Measurements from ENCODE around the gene TRIO. TPM values are rescaled to one million over a fixed set of nuclear protein-coding genes. Genes with fewer than 3 reads are reported as not detected.

TRIO gene
- polyA plus RNA-seq, 1 of the 3 experiments (the other 2 are of a cell fraction), result 229 TPM

DNA sequence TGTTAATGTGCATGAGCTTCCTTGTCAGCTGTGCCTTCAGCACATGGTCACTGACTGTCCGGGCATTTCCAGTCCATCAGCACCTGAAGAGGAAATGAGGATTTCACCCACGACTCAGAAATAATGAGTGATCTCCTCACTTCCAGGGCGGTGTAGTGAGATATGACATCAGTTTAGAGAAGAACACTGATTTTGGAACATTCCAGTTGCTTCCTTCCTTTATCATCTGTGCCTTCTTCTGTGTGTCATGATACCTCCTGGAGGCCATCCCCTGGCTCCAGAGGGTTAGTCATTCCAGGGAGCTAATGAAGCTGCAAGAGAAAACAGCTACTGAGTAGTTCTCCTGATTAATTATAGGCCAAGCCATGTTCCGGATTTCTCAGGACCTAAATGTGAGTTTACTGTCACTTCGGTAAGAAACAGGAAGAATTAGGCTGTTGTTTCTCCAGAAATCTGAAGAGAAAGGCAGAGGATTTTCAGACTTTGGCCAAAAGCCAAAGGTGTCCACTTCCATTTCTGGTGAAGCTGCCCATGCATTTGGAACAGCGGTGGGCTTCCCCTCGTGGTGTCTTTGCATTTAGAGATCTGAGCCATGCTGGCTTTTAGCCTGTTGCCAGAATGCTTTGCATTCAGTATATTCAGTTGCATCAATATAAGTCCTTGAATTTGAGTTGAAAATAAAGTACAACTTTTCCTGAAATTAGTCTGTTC is 277.1 kb downstream of the TRIO start (continued):
- TF ChIP-seq, protein P1, sequence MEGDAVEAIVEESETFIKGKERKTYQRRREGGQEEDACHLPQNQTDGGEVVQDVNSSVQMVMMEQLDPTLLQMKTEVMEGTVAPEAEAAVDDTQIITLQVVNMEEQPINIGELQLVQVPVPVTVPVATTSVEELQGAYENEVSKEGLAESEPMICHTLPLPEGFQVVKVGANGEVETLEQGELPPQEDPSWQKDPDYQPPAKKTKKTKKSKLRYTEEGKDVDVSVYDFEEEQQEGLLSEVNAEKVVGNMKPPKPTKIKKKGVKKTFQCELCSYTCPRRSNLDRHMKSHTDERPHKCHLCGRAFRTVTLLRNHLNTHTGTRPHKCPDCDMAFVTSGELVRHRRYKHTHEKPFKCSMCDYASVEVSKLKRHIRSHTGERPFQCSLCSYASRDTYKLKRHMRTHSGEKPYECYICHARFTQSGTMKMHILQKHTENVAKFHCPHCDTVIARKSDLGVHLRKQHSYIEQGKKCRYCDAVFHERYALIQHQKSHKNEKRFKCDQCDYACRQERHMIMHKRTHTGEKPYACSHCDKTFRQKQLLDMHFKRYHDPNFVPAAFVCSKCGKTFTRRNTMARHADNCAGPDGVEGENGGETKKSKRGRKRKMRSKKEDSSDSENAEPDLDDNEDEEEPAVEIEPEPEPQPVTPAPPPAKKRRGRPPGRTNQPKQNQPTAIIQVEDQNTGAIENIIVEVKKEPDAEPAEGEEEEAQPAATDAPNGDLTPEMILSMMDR (IDR thresholded peaks at IDR 0.05), result no peak
- TF ChIP-seq, protein P2, sequence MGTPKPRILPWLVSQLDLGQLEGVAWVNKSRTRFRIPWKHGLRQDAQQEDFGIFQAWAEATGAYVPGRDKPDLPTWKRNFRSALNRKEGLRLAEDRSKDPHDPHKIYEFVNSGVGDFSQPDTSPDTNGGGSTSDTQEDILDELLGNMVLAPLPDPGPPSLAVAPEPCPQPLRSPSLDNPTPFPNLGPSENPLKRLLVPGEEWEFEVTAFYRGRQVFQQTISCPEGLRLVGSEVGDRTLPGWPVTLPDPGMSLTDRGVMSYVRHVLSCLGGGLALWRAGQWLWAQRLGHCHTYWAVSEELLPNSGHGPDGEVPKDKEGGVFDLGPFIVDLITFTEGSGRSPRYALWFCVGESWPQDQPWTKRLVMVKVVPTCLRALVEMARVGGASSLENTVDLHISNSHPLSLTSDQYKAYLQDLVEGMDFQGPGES (IDR thresholded peaks at IDR 0.05; ENCODE audit: low read depth, low read length), result no peak
- TF ChIP-seq, protein P3, sequence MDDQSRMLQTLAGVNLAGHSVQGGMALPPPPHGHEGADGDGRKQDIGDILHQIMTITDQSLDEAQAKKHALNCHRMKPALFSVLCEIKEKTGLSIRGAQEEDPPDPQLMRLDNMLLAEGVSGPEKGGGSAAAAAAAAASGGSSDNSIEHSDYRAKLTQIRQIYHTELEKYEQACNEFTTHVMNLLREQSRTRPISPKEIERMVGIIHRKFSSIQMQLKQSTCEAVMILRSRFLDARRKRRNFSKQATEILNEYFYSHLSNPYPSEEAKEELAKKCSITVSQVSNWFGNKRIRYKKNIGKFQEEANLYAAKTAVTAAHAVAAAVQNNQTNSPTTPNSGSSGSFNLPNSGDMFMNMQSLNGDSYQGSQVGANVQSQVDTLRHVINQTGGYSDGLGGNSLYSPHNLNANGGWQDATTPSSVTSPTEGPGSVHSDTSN (IDR thresholded peaks at IDR 0.05), result peak; percentile 78
- TF ChIP-seq TEAD4 (IDR thresholded peaks at IDR 0.05; ENCODE audit: borderline replicate concordance, insufficient read depth) (no peak), MXI1 (IDR thresholded peaks at IDR 0.05; ENCODE audit: low read depth, low read length) (no peak), FOXJ3 (CRISPR knock-in tag; IDR thresholded peaks at IDR 0.05) (no peak), TCF12 (IDR thresholded peaks at IDR 0.05) (peak; percentile 91), RCOR1 (IDR thresholded peaks at IDR 0.05; ENCODE audit: low read length) (no peak), GABPA (IDR thresholded peaks at IDR 0.05; ENCODE audit: low read depth) (no peak), FOSL2 (IDR thresholded peaks at IDR 0.05; ENCODE audit: borderline replicate concordance, low read depth) (peak; percentile 36; the same call in 1 of the 2 replicates), RXRA (IDR thresholded peaks at IDR 0.05; ENCODE audit: borderline replicate concordance, low read depth) (no peak), EZH2phosphoT487 (IDR thresholded peaks at IDR 0.05; ENCODE audit: borderline replicate concordance, low read depth) (no peak), CHD2 (IDR thresholded peaks at IDR 0.05; ENCODE audit: low read length, partially characterized antibody) (no peak), MEF2A (IDR thresholded peaks at IDR 0.05; ENCODE audit: borderline replicate concordance, low read depth) (no peak)
- TF ChIP-seq, protein P4, sequence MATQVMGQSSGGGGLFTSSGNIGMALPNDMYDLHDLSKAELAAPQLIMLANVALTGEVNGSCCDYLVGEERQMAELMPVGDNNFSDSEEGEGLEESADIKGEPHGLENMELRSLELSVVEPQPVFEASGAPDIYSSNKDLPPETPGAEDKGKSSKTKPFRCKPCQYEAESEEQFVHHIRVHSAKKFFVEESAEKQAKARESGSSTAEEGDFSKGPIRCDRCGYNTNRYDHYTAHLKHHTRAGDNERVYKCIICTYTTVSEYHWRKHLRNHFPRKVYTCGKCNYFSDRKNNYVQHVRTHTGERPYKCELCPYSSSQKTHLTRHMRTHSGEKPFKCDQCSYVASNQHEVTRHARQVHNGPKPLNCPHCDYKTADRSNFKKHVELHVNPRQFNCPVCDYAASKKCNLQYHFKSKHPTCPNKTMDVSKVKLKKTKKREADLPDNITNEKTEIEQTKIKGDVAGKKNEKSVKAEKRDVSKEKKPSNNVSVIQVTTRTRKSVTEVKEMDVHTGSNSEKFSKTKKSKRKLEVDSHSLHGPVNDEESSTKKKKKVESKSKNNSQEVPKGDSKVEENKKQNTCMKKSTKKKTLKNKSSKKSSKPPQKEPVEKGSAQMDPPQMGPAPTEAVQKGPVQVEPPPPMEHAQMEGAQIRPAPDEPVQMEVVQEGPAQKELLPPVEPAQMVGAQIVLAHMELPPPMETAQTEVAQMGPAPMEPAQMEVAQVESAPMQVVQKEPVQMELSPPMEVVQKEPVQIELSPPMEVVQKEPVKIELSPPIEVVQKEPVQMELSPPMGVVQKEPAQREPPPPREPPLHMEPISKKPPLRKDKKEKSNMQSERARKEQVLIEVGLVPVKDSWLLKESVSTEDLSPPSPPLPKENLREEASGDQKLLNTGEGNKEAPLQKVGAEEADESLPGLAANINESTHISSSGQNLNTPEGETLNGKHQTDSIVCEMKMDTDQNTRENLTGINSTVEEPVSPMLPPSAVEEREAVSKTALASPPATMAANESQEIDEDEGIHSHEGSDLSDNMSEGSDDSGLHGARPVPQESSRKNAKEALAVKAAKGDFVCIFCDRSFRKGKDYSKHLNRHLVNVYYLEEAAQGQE (IDR thresholded peaks at IDR 0.05; ENCODE audit: low read depth, low read length), result no peak
- TF ChIP-seq, protein P5, sequence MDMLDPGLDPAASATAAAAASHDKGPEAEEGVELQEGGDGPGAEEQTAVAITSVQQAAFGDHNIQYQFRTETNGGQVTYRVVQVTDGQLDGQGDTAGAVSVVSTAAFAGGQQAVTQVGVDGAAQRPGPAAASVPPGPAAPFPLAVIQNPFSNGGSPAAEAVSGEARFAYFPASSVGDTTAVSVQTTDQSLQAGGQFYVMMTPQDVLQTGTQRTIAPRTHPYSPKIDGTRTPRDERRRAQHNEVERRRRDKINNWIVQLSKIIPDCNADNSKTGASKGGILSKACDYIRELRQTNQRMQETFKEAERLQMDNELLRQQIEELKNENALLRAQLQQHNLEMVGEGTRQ (IDR thresholded peaks at IDR 0.05; ENCODE audit: borderline replicate concordance, low read depth, low read length), result no peak
